Measurements from ENCODE around the gene ECHS1. TPM values are rescaled to one million over a fixed set of nuclear protein-coding genes. Genes with fewer than 3 reads are reported as not detected.

Gene ECHS1
- total RNA-seq, 1 donor from 2014 or later, result 77.4 TPM

- no peaks in the 10 kb centered on the region for H3K9me3 ChIP-seq (ENCODE audit: low read depth)
- peaks cover 15% of the 10 kb centered on the region for H3F3A ChIP-seq (ENCODE audit: low read depth)
- no peak overlapping the region for H3K4me3 ChIP-seq
- no peak for TF ChIP-seq CTCF (IDR thresholded peaks at IDR 0.05)
- TF ChIP-seq EZH2phosphoT487 (IDR thresholded peaks at IDR 0.05), result no peak
- no peak for TF ChIP-seq EZH2 (IDR thresholded peaks at IDR 0.05)
- H3K27me3 ChIP-seq, result peaks cover 78% of the 10 kb centered on the region
- H3K27ac Mint-ChIP-seq, result no peak overlapping the region
- H3K27ac ChIP-seq, result no peak overlapping the region
- H3K36me3 Mint-ChIP-seq, result no peaks in the 10 kb centered on the region
- H4K20me1 ChIP-seq (ENCODE audit: low read depth), result no peaks in the 10 kb centered on the region
- no peak overlapping the region for H3K4me3 Mint-ChIP-seq
- H3K9ac ChIP-seq, result no peak overlapping the region
- no peaks in the 10 kb centered on the region for H3K79me2 ChIP-seq (ENCODE audit: low read depth)
- no peaks in the 10 kb centered on the region for H3K36me3 ChIP-seq
- DNase-seq (ENCODE audit: low spot score), result no peak
- H3K4me1 Mint-ChIP-seq, result peaks cover 19% of the 10 kb centered on the region
- H2AFZ ChIP-seq (replicated peaks), result no peak overlapping the region
- H3K4me2 ChIP-seq, result no peak overlapping the region
- peaks cover 21% of the 10 kb centered on the region for H3K4me1 ChIP-seq
- H3K9me3 Mint-ChIP-seq, result peaks cover 20% of the 10 kb centered on the region
- H3K27me3 Mint-ChIP-seq (ENCODE audit: insufficient read depth, low read depth), result peaks cover 42% of the 10 kb centered on the region
These were observed 45.4 kb downstream of the ECHS1 start for GRCh38 chr10:133327651-133328357.

- Histone ChIP-seq H3K79me2 (ENCODE audit: low read depth) (no peaks in the 10 kb centered on the region), H3K27ac (no peak overlapping the region), H3F3A (ENCODE audit: low read depth) (peaks cover 15% of the 10 kb centered on the region), H3K9ac (no peak overlapping the region), H3K9me3 (ENCODE audit: low read depth) (no peaks in the 10 kb centered on the region), H3K4me1 (peaks cover 21% of the 10 kb centered on the region), H3K27me3 (peaks cover 70% of the 10 kb centered on the region), H4K20me1 (ENCODE audit: low read depth) (no peaks in the 10 kb centered on the region), H2AFZ (replicated peaks) (no peak overlapping the region), H3K4me3 (no peak overlapping the region), H3K4me2 (no peak overlapping the region), H3K36me3 (no peaks in the 10 kb centered on the region)
- TF ChIP-seq CTCF (IDR thresholded peaks at IDR 0.05), result no peak
- no peak for TF ChIP-seq EZH2phosphoT487 (IDR thresholded peaks at IDR 0.05)
- TF ChIP-seq EZH2 (IDR thresholded peaks at IDR 0.05), result no peak
- DNase-seq (ENCODE audit: low spot score), result no peak
- H3K4me3 Mint-ChIP-seq, result peak overlapping the region; percentile 71
- no peaks in the 10 kb centered on the region for H3K36me3 Mint-ChIP-seq
- H3K27me3 Mint-ChIP-seq (ENCODE audit: insufficient read depth, low read depth), result peaks cover 34% of the 10 kb centered on the region
- H3K9me3 Mint-ChIP-seq, result peaks cover 11% of the 10 kb centered on the region
- no peak overlapping the region for H3K27ac Mint-ChIP-seq
- peaks cover 19% of the 10 kb centered on the region for H3K4me1 Mint-ChIP-seq
These were observed 46.2 kb downstream of the ECHS1 start for GRCh38 chr10:133326745-133327650.

GRCh38 chr10:133326223-133326551 is 47.0 kb downstream of the ECHS1 start:
- Histone ChIP-seq H3K4me2 (peak overlapping the region; percentile 86), H3K27ac (no peak overlapping the region), H3K27me3 (peaks cover 62% of the 10 kb centered on the region), H3K9me3 (ENCODE audit: low read depth) (no peaks in the 10 kb centered on the region), H4K20me1 (ENCODE audit: low read depth) (no peaks in the 10 kb centered on the region), H3K9ac (no peak overlapping the region), H3K4me3 (peak overlapping the region; percentile 58), H3K36me3 (no peaks in the 10 kb centered on the region), H3K79me2 (ENCODE audit: low read depth) (no peaks in the 10 kb centered on the region), H3K4me1 (peaks cover 21% of the 10 kb centered on the region), H3F3A (ENCODE audit: low read depth) (peaks cover 15% of the 10 kb centered on the region), H2AFZ (replicated peaks) (peak overlapping the region; percentile 93)
- peaks cover 6% of the 10 kb centered on the region for H3K9me3 Mint-ChIP-seq
- peaks cover 29% of the 10 kb centered on the region for H3K27me3 Mint-ChIP-seq (ENCODE audit: insufficient read depth, low read depth)
- no peak for DNase-seq (ENCODE audit: low spot score)
- TF ChIP-seq EZH2phosphoT487 (IDR thresholded peaks at IDR 0.05) (no peak), EZH2 (IDR thresholded peaks at IDR 0.05) (peak; percentile 8), CTCF (IDR thresholded peaks at IDR 0.05) (no peak)
- H3K27ac Mint-ChIP-seq, result no peak overlapping the region
- H3K4me3 Mint-ChIP-seq, result peak overlapping the region; percentile 71
- H3K4me1 Mint-ChIP-seq, result peaks cover 19% of the 10 kb centered on the region
- no peaks in the 10 kb centered on the region for H3K36me3 Mint-ChIP-seq
